Type B pancreatic cell (in vitro differentiated cells): ENCODE results near the gene CACYBP. TPM values are rescaled to one million over a fixed set of nuclear protein-coding genes. Genes with fewer than 3 reads are reported as not detected.

Source experiments
- DNase-seq: peaks from one replicate; pipeline ENCODE4 v3.0.0; 2021; ENCODE audit warnings: mixed read lengths; ENCODE audit not compliant: unreplicated experiment; ENCODE audit errors: extremely low spot score
- H3K27ac Mint-ChIP-seq: 2 replicates; pipeline ENCODE4 v1.8.0; 2021; ENCODE audit warnings: mild to moderate bottlenecking, mixed read lengths
- H3K27me3 Mint-ChIP-seq: 2 replicates; pipeline ENCODE4 v1.8.0; 2021; ENCODE audit warnings: mixed read lengths
- H3K36me3 Mint-ChIP-seq: 2 replicates; pipeline ENCODE4 v1.8.0; 2021; ENCODE audit warnings: mixed read lengths
- H3K4me1 Mint-ChIP-seq: one replicate; pipeline ENCODE4 v1.8.0; 2021; ENCODE audit warnings: mixed read lengths; ENCODE audit not compliant: unreplicated experiment
- H3K4me3 Mint-ChIP-seq: 2 replicates; pipeline ENCODE4 v1.8.0; 2021; ENCODE audit warnings: mild to moderate bottlenecking, mixed read lengths
- H3K9me3 Mint-ChIP-seq: 2 replicates; pipeline ENCODE4 v1.8.0; 2021; ENCODE audit warnings: mixed read lengths
- long read RNA-seq: library from polyadenylated mRNA; unstranded; transcript quantifications from one replicate; pipeline ENCODE4 v2.0.0, GENCODE V29; 2020
- total RNA-seq: library from RNA; stranded (reverse); gene quantifications from 2 replicates; pipeline ENCODE4 v1.2.1, GENCODE V29; 2021; ENCODE audit warnings: low replicate concordance
- TF ChIP-seq, protein P1 (sequence below): fragments of 200-600 bp; sonication (generic); conservative IDR thresholded peaks from 2 replicates; pipeline ENCODE4 v1.5.0; 2021; ENCODE audit warnings: antibody characterized with exemption, mild to moderate bottlenecking

The CACYBP gene, protein sequence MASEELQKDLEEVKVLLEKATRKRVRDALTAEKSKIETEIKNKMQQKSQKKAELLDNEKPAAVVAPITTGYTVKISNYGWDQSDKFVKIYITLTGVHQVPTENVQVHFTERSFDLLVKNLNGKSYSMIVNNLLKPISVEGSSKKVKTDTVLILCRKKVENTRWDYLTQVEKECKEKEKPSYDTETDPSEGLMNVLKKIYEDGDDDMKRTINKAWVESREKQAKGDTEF
- total RNA-seq: 117 and 124 TPM in 2 replicates
- long read RNA-seq, transcript CACYBP-209 (6 exons, 2,835 nt): minor isoform, 5 of 302 reads
- long read RNA-seq, transcript CACYBP-201 (6 exons, 2,766 nt): major isoform, 284 of 302 reads
- long read RNA-seq, partial matches to known transcripts: 0 of 302 reads
- long read RNA-seq, other reads (novel, unspliced or antisense): 7 of 302 reads

DNA sequence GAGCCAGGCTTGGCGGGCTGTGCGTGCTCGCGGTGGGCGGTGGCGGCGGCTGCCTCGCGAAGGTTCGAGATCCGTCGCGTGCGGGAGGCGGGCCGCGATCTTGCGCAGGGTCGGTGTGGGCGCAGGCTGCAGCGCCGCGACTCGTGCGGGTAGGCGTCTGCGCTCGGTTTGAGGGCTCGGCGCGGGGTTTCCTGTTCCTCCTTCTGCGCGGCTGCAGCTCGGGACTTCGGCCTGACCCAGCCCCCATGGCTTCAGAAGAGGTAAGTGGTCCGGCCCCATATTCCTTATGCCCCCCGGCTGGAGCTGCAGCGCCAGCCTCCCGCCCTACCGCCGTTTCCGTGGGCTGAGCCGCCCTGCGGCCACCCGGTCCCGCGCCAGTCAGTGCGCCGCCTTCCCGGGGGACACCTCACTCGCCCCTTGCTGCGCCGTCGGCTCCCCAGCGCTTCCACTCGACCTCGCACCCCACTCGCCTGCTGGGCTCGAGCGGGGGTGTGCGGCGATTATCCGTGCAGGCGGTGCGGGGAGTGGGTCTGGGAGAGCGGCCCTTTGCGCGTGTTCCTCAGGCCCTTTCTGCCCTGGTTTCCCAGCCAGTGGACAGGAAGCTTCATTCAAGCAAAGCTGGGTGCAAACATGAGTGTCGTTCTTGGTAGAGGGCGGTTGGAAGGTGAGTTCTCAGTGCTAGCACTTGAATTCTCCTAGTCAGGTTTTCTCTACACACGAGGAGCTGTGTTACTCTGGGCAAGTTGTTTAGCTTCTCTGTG, at the start of gene CACYBP:
Gene CACYBP (plus strand): TSS at position 12 of the 761 bp plus-strand sequence. CDS start 234 bp downstream, at position 246.
- Mint-ChIP-seq H3K27me3 (no peaks in the 10 kb centered on the region), H3K9me3 (no peaks in the 10 kb centered on the region), H3K4me1 (peaks cover 25% of the 10 kb centered on the region), H3K36me3 (peaks cover under 1% of the 10 kb centered on the region), H3K27ac (no peak within 1 kb of the TSS), H3K4me3 (no peak within 1 kb of the TSS)
- DNase-seq: peak; percentile 73
- TF ChIP-seq, protein P1, sequence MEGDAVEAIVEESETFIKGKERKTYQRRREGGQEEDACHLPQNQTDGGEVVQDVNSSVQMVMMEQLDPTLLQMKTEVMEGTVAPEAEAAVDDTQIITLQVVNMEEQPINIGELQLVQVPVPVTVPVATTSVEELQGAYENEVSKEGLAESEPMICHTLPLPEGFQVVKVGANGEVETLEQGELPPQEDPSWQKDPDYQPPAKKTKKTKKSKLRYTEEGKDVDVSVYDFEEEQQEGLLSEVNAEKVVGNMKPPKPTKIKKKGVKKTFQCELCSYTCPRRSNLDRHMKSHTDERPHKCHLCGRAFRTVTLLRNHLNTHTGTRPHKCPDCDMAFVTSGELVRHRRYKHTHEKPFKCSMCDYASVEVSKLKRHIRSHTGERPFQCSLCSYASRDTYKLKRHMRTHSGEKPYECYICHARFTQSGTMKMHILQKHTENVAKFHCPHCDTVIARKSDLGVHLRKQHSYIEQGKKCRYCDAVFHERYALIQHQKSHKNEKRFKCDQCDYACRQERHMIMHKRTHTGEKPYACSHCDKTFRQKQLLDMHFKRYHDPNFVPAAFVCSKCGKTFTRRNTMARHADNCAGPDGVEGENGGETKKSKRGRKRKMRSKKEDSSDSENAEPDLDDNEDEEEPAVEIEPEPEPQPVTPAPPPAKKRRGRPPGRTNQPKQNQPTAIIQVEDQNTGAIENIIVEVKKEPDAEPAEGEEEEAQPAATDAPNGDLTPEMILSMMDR: no peak

DNA sequence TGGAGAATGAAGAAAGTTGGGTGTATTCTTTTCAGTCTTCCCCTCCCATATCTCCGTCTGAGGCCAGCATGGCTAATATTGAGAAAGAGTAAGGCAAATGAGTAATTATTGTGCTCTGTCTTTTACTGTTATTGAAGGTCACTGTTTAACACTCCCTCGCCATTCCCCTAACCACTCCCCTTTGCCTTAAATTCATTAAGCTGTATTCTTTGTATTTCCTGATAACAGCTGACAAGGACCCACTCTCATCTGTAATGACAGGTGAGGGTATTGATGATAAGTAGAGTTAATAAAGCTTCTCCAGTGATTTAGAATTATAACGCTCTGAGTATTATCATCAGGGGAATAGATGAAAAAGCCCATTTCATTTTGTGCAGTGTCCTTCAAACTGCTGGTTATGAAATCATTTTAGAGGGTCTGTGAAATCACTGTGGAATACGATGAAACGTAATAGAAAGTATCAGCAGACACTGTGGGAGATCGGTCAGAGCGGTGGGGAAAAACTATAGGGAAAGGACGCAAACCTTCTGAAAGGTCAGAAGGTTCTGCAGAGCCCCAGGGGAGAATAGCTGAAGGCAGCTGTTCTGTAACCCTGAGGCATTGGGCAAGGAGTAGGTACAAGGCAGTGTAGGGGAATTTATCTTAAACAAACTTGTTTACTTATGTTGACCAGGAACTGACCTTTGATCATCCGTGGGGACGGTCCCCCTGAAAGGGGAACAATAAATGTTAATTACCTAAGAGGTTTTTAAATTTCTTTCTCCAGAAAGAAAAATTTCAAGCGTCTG, 46.3 kb upstream of the CACYBP start:
- peak overlapping the region; percentile 31 for H3K4me3 Mint-ChIP-seq

DNA sequence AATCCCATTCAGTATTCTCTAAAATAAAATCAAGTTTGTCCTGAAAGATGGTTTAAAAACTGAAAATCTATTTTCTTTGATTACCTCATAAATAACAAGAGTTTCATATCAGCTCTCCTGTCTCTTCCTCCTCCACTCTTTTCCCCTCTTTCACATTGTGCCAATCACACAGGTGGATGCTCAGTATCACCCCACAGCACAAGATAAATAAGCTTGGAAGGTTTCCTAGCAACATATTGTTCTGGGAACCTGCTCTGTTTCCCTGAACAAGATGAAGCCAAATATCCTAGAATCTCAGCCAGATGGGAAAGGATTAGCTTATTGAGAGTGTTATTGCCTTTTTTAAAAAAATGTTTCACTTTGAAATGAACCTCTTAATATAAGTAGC, 45.7 kb upstream of the CACYBP start:
- no peak for DNase-seq
- Mint-ChIP-seq H3K9me3 (no peaks in the 10 kb centered on the region), H3K27ac (peak overlapping the region; percentile 63), H3K27me3 (no peaks in the 10 kb centered on the region), H3K4me1 (peaks cover 21% of the 10 kb centered on the region), H3K36me3 (no peaks in the 10 kb centered on the region), H3K4me3 (peak overlapping the region; percentile 33)
- TF ChIP-seq, protein P1: no peak

More for the DNA sequence above, 46.3 kb upstream of the CACYBP start:
- Mint-ChIP-seq H3K4me1 (peaks cover 21% of the 10 kb centered on the region), H3K27me3 (no peaks in the 10 kb centered on the region), H3K9me3 (no peaks in the 10 kb centered on the region), H3K36me3 (no peaks in the 10 kb centered on the region), H3K27ac (peak overlapping the region; percentile 63)
- TF ChIP-seq, protein P1: no peak
- DNase-seq: no peak

DNA sequence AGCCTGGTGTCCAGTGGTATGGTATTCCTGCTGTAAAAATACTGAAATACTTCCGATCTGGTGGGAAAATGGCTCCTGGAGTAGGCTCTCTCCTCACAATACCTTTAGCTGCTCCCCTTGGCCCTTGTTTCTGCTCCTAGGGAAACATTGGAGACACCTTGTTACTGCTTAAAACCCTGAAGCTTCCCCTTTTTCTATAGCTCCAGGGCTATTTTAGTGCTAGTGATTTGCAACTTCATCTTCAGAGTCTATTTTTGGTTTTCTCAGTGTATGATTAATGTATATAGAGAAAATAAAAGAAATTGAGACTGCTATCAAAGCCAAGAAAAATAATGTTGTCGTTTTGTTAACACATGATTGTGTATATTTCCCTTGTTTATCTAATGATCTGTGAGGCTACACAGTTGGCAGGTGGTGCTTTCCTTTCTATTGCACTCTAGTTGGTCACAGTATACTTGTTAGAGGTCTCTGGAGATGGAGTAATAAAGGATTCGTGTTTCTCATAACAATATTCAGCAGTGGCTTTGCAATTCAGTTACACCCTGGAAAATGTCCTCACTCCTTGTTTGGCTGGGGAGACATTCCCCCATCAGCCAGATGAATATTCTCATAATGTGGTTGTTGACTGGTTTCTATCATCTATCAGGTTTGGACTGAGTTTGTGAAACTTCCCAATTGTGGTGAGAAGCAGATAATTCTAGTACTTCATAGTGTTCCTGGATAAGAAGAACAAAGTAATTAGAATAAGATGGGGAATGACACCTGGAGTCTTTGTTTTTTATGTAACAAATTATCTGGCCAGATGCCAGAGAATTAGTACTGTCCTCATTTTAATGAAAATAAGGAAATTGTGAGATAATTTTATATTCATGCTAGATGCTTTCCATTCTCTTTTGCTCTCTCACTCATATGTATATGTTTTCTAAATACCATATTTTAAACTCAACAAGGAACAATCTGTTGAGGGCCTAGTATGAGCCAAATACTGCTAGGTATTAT, 44.8 kb upstream of the CACYBP start:
- no peaks in the 10 kb centered on the region for H3K9me3 Mint-ChIP-seq
- H3K36me3 Mint-ChIP-seq: no peaks in the 10 kb centered on the region
- TF ChIP-seq, protein P1: no peak
- H3K4me3 Mint-ChIP-seq: no peak overlapping the region
- H3K27ac Mint-ChIP-seq: peak overlapping the region; percentile 13
- H3K27me3 Mint-ChIP-seq: no peaks in the 10 kb centered on the region
- peaks cover 21% of the 10 kb centered on the region for H3K4me1 Mint-ChIP-seq
- DNase-seq: no peak
